HL-60 (cell line): ENCODE data around the gene TAAR1.

Source experiments
- DNase-seq, 2 experiments: peaks; one replicate each; pipeline ENCODE4 v3.0.0-alpha.2; 2010 to 2020; ENCODE audit warnings: low read depth in 1 of 2, low spot score in 1 of 2
- H3K27ac ChIP-seq: fragments of 250-450 bp; sonication (Bioruptor Pico); replicated peaks from 2 replicates; pipeline ENCODE4 v1.5.1; 2020; ENCODE audit warnings: mild to moderate bottlenecking, moderate library complexity
- H3K27me3 ChIP-seq: fragments of 250-450 bp; sonication (Bioruptor Pico); 2 replicates; pipeline ENCODE4 v1.5.1; 2021; ENCODE audit warnings: mild to moderate bottlenecking, moderate library complexity; ENCODE audit not compliant: insufficient read depth, poor library complexity, severe bottlenecking
- H3K4me3 ChIP-seq: replicated peaks from 2 replicates; pipeline ENCODE4 v1.5.1; 2011; ENCODE audit warnings: mild to moderate bottlenecking, control low read depth, low read length; ENCODE audit not compliant: insufficient read depth
- GABPA ChIP-seq: IDR thresholded peaks from 2 replicates; pipeline ENCODE4 v1.6.1; 2012; ENCODE audit warnings: low read depth
- POLR2AphosphoS5 ChIP-seq: IDR thresholded peaks from 2 replicates; pipeline ENCODE4 v1.6.1; 2012; ENCODE audit warnings: low read depth
- SPI1 ChIP-seq: IDR thresholded peaks from 2 replicates; pipeline ENCODE4 v1.6.1; 2012; ENCODE audit warnings: low read depth, mild to moderate bottlenecking, borderline replicate concordance
- TF ChIP-seq, protein P1 (sequence below): IDR thresholded peaks from one replicate; pipeline ENCODE4 v1.5.1; 2011; ENCODE audit warnings: low read length, control low read depth, inconsistent platforms; ENCODE audit not compliant: insufficient read depth
- TF ChIP-seq, protein P2 (sequence below): IDR thresholded peaks from 2 replicates; pipeline ENCODE4 v1.6.1; 2012; ENCODE audit warnings: low read depth; ENCODE audit not compliant: insufficient replicate concordance

Gene TAAR1

DNA sequence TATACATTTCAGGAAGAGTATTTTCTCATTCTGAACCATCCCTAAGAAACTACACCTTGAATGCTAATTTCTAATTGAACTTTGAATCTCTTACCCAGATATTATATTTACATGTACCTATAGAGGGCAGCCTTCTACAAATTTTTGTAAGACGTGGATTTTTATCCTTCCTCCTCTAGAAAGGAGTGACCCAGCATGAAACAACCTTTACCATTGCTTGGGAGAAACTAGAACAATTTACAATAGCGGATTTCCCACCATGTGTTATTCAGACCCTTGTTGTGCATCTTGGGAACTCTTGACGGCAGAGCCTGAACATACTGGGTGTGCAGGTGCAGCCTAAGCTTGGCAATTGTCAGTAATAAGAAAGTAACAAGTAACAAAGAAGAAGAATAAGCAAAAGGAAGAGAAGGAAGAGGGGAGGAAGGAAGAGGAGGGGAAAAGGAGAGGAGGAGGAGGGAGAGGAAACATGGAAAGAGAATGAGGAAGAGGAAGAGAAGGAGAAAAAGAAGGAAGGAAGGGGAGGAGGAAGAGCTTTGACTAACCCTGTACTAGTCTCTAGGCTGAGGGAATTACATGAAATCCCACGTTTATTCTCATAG, 10.8 kb upstream of the TAAR1 start:
- no peaks in the 10 kb centered on the region for H3K27me3 ChIP-seq
- DNase-seq: peak in 1 of 2 experiments; percentile 1
- no peak overlapping the region for H3K27ac ChIP-seq
- TF ChIP-seq SPI1: no peak
- TF ChIP-seq, protein P1, sequence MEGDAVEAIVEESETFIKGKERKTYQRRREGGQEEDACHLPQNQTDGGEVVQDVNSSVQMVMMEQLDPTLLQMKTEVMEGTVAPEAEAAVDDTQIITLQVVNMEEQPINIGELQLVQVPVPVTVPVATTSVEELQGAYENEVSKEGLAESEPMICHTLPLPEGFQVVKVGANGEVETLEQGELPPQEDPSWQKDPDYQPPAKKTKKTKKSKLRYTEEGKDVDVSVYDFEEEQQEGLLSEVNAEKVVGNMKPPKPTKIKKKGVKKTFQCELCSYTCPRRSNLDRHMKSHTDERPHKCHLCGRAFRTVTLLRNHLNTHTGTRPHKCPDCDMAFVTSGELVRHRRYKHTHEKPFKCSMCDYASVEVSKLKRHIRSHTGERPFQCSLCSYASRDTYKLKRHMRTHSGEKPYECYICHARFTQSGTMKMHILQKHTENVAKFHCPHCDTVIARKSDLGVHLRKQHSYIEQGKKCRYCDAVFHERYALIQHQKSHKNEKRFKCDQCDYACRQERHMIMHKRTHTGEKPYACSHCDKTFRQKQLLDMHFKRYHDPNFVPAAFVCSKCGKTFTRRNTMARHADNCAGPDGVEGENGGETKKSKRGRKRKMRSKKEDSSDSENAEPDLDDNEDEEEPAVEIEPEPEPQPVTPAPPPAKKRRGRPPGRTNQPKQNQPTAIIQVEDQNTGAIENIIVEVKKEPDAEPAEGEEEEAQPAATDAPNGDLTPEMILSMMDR: peak; percentile 2
- H3K4me3 ChIP-seq: no peak overlapping the region

- TF ChIP-seq GABPA: no peak
- TF ChIP-seq, protein P2, sequence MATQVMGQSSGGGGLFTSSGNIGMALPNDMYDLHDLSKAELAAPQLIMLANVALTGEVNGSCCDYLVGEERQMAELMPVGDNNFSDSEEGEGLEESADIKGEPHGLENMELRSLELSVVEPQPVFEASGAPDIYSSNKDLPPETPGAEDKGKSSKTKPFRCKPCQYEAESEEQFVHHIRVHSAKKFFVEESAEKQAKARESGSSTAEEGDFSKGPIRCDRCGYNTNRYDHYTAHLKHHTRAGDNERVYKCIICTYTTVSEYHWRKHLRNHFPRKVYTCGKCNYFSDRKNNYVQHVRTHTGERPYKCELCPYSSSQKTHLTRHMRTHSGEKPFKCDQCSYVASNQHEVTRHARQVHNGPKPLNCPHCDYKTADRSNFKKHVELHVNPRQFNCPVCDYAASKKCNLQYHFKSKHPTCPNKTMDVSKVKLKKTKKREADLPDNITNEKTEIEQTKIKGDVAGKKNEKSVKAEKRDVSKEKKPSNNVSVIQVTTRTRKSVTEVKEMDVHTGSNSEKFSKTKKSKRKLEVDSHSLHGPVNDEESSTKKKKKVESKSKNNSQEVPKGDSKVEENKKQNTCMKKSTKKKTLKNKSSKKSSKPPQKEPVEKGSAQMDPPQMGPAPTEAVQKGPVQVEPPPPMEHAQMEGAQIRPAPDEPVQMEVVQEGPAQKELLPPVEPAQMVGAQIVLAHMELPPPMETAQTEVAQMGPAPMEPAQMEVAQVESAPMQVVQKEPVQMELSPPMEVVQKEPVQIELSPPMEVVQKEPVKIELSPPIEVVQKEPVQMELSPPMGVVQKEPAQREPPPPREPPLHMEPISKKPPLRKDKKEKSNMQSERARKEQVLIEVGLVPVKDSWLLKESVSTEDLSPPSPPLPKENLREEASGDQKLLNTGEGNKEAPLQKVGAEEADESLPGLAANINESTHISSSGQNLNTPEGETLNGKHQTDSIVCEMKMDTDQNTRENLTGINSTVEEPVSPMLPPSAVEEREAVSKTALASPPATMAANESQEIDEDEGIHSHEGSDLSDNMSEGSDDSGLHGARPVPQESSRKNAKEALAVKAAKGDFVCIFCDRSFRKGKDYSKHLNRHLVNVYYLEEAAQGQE: no peak
- TF ChIP-seq, protein P1: no peak
- no peak for TF ChIP-seq POLR2AphosphoS5
- no peak for TF ChIP-seq SPI1
- Histone ChIP-seq H3K4me3 (no peak overlapping the region), H3K27me3 (no peaks in the 10 kb centered on the region), H3K27ac (no peak overlapping the region)
- no peak for DNase-seq
These were observed 7.1 kb upstream of the TAAR1 start for GRCh38 chr6:132666118-132666517.

GRCh38 chr6:132664309-132665034, 5.5 kb upstream of the TAAR1 start:
- H3K27me3 ChIP-seq: no peaks in the 10 kb centered on the region
- TF ChIP-seq GABPA: no peak
- TF ChIP-seq POLR2AphosphoS5: no peak
- TF ChIP-seq, protein P1: no peak
- TF ChIP-seq, protein P2: no peak
- no peak for TF ChIP-seq SPI1
- no peak overlapping the region for H3K4me3 ChIP-seq
- no peak for DNase-seq
- H3K27ac ChIP-seq: no peak overlapping the region
